RKO (cell line): ENCODE data around the gene OTUB2.
"Not testable (repeated sequence)": the region's sequence is repeated elsewhere in the genome, so short reads cannot be mapped to it uniquely, and the experiment has no call there.

Source experiments
- DNase-seq: peaks from one replicate; pipeline ENCODE4 v3.0.0-alpha.2; 2016; ENCODE audit warnings: low spot score

Gene OTUB2

DNA sequence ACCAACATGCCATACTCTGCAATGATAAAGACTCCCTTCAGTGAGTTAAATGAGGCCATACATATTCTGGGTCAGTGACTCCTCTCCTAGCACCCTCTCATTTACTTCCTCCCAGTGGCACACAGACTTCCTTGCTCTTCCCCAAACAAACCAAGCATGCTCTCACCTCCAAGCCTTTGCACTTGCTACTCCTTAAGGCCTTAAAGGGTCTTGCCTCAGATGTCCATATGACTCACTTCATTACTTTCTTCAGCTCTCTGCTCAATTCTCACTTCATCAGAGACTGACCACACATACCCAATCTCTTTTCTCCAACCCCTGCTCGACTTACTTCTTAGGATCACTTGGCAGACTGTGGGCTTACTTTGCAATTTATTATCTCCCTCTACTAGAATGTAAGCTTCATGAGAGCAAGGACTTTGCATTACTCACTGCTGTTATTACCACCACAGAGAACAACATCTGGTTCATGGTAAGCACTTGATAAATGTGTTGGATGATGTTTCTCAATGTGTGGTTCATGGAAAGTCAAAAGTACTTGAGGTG is 32.1 kb downstream of the OTUB2 start:
- DNase-seq, result no peak

DNA sequence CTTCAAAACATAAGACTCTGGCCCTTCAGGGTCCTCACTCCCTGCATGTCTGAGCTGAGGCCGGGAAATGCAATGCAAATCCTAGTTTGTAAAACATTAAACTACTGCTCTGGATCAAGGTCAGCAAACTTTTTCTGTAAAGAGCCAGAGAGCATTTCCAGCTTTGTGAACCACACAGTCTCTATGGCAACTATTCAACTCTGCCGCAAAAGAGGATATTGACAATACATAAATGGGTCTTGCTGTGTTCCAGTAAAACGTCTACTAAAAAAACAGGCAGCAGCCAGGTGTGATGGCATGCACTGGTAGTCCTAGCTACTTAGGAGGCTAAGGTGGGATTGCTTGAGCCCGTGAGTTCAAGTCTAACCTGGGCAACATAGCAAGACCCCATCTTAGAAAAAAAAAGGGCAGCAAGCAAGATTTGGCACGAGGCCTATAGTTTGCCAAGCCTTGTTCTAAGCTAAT is 32.6 kb downstream of the OTUB2 start:
- DNase-seq, result no peak

GRCh38 chr14:94059998-94060397 is 33.9 kb downstream of the OTUB2 start:
- DNase-seq, result no peak

DNA sequence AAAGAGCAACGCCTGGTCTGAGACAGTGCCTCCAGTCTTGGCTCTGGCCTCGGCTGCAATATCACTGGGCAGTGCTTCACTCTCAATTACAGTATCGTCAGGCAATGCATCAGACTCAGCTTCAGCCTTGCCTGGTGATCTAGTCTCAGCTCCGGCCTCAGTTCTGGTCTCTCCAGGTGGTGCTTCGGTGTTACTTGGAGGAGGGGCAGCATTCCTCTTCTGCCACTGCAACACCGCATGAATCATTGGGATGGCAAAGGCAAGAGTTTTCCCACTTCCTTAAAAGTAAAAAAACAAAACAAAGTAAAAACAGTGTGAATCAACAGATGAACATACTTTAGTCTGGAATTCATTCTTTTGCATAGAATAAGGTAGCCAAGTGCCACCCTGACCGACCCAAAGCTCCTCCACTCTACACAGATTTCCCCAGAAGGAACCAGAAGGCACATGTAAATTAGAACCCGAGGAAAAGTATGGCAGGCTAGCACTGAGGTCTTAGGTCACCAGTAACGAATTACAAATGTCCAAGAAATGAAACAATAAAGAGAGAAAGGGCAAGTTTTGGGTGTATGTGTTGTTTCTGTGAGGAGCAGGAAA is 36.3 kb downstream of the OTUB2 start:
- no peak for DNase-seq

GRCh38 chr14:94066089-94066676 is 40.0 kb downstream of the OTUB2 start:
- DNase-seq, result no peak

DNA sequence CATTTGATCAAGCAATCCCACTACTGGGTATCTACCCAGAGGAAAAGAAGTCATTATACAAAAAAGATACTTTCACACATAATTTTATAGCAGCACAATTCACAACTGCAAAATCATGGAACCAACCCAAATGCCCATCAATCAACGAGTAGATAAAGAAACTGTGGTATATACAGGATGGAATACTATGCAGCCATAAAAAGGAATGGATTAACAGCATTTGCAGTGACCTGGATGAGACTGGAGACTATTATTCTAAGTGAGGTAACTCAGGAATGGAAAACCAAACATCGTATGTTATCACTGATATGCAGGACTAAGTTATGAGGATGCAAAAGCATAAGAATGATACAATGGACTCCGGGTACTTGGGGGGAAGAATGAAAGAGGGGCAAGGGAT is 45.9 kb downstream of the OTUB2 start:
- DNase-seq, result not testable (repeated sequence)

DNA sequence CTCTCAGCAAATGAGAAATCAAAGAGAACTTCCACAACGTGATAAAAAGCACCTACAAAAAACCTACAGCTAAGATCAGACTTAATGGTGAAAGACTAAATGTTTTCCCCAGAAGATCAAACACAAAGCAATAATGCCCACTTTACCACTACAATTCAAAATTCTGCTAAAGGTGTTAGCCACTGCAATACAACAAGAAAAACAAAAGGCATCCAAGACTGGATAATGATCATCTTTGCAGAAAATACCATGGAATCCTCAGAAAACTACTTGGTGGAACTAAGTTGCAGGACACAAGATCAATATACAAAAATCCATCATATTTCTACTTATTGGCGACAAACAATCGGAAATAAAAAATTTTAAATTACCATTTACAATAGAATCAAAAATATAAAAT is 48.4 kb downstream of the OTUB2 start:
- DNase-seq, result no peak

DNA sequence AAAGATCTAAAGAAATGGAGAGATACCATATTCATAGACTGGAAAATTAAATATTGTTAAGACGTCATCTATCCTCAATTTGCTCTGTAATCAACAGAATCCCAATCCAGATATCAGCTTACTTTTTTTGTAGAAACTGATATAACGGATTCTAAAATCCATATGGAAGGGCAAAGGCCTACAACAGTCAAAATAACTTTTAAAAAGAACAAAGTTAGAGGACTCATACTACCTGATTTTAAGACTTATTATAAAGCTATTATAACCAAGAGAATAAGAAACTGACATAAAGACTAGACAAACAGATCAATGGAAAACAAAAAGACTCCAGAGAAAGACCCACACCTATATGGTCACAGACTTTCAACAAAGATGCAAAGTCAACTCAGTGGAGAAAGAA is 48.9 kb downstream of the OTUB2 start:
- DNase-seq, result no peak

DNA sequence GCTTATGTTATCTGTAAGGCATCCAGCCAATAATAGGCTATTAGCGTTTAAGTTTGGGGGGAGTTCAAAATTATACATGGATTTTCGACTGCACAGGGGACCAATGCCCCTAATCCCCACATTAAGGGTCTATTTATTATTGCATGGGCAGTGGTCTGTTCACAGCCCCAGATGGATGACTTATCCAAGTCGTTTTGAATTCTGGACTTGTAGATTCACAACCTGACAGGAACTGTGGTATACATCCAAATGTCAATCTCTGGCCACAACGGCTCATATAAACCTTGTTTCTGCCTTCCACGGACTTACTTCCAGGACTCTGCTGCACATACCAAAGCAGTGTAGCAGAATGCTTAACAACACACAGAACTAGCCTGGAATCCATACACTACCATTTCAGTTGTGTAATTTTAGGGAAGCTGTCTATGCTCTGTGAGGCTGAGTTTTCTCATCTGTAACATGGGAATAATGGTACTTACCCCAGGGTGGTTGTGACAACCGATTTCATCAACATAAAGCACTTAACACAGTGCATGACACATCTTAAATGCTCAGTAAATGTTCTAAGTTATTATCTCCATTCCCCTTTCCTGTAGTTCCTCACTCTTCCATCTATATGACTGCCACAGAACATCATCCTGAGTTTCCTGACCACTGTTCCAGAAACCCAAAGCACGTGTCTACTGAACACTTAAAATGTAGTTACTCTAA is 51.1 kb downstream of the OTUB2 start:
- peak; percentile 79 for DNase-seq

DNA sequence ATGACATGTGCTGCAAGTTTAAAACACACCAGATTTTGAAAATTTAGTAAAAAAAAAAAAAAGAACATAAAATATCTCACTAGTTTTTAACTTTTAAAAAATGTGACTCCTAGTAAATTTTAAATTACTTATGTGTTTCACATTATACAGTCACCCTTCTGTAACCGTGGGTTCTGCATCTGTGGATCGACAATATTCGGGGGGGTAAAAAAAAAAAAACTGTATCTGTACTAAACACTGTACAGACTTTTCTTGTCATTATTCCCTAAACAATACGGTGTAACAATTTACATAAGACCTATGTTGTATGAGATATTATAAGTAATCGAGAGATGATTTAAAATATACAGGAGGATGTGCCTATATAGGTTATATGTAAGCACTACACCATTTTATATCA is 51.7 kb downstream of the OTUB2 start:
- no peak for DNase-seq

GRCh38 chr14:94079891-94080620 is 53.9 kb downstream of the OTUB2 start:
- DNase-seq, result peak; percentile 16

DNA sequence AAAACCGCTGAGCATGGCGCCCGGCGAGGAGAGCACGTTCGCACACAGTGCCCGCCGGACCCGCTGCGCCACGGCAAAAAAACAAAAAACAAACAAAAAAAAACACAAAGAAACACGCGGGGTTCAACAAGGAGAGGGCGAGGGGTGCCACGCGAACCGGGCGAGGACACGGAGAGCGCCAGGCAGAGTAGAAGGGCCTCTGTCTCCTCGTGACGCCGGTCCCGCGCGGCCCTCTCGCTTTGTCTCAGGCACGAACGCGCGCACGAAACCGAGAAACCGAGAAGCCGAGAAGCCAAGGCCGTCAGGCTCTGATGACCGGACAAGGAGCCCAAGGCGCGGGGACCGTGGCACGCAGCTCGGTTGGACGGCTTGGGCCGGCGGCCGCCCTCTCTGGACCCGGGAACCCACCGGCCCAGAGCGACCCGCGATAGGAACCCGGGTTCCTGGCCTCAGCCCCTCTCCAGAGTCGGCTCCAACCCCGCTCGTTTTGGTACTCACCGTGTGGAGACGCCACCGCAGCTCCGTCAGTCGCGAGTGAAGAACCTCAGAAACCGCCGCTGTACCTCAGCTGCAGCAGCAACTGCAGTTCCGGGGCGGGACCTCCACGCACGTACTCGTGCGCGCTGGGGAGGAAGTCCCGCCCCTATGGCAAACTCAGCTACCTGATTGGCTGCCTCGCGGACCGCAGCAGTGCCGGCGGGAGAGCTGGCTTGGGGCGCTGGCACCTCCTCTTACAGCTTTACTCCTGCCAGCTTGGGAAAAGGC is 54.7 kb downstream of the OTUB2 start, which contains the start of the genes DDX24 and IFI27L1:
DDX24 (minus strand) TSS at position 582 of the 765 bp plus-strand sequence. CDS start 1,460 bp downstream, outside the sequence.
IFI27L1 (plus strand) TSS at position 690 of the 765 bp plus-strand sequence. CDS start 15,628 bp downstream, outside the sequence.
- DNase-seq, result peak; percentile 96

- DNase-seq, result peak; percentile 64
These were observed 55.3 kb downstream of the OTUB2 start for GRCh38 chr14:94081386-94081820.

GRCh38 chr14:94087891-94088290 is 61.8 kb downstream of the OTUB2 start:
- no peak for DNase-seq

DNA sequence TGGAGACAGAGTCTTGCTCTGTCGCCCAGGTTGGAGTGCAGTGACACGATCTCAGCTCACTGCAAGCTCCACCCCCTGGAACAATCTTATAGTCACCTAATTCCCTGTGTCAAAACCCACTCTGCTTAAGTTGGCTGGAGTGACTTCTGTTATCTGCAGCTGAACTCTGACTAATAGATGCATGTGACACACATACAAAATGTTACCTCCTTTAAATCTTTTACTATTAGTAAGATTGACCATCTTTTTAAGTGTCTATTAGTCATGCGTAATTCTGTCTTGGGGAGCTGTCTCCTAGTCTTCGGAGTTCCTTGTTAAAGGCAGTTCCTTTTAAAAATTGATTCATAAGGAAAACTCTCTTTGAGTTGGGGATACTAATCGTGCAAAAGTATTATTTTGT is 62.4 kb downstream of the OTUB2 start:
- peak; percentile 60 for DNase-seq

DNA sequence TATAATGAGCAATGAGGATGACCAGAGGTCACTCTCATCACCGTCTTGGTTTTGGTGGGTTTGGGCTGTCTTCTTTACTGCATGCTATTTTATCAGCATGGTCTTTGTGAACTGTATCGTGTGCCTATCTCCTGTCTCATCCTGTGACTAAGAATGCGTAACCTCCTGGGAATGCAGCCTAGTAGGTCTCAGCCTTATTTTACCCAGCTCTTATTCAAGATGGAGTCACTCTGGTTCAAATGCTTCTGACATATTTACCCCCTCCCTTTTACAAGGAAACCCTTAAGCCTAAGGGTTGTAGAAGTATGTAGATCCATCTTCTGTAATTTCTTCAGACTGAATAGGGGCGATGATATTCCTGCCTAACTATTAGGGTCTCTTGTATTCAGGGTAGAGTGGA is 63.3 kb downstream of the OTUB2 start:
- peak; percentile 40 for DNase-seq

GRCh38 chr14:94093418-94093817 is 67.3 kb downstream of the OTUB2 start:
- DNase-seq, result no peak

DNA sequence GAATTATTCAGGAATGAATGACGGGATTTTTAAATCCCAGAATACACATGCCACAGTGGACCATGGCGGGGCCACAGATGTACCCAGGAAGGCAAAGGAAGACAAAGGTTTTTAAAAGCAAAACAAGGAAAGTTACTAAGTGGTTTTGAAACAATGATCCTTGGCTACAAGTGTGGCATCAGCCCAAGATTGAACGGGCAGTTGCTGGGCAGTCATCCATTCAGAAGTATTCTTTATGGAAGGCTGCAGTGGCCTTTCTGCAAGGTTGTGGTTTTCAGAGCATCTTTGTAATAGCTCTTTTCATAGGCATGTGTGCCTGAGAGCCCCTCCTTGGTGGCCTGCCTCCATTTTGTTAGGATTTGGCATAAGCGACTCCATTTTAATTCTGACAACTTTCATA is 71.0 kb downstream of the OTUB2 start:
- DNase-seq, result no peak
